SK-N-SH (cell line): Measurements from ENCODE around the gene PFKFB3. TPM values are rescaled to one million over a fixed set of nuclear protein-coding genes. Genes with fewer than 3 reads are reported as not detected.

Source experiments
- CTCF ChIA-PET: fragments of 300-600, 350-600 bp; formaldehyde crosslinking; extraction: SDS; loops from one replicate; lab custom pipeline; 2021; lab: Yijun Ruan, JAX
- POLR2A ChIA-PET: fragments of 350-600 bp; sonication (Branson Sonifier 250); formaldehyde crosslinking; extraction: SDS; loops from one replicate; lab custom pipeline; 2020; ENCODE audit warnings: antibody characterized with exemption, inconsistent platforms; lab: Yijun Ruan, JAX
- DNase-seq: peaks from one replicate; pipeline ENCODE4 v3.0.0; 2012
- H2AFZ ChIP-seq: fragments of 200-600 bp; sonication (generic); 2 replicates; pipeline ENCODE4 v1.8.1; 2016; ENCODE audit warnings: antibody characterized with exemption, mild to moderate bottlenecking, low read depth
- H3F3A ChIP-seq: fragments of 200-600 bp; sonication (generic); replicated peaks from 2 replicates; pipeline ENCODE3; 2016; ENCODE audit warnings: antibody characterized with exemption, mild to moderate bottlenecking; ENCODE audit not compliant: insufficient read depth
- H3K27ac ChIP-seq, 2 experiments: fragments of 200-500 bp in 1 of 2; fragments of 200-600 bp in 1 of 2; sonication (Bioruptor generic) in 1 of 2; sonication (generic), shearing (Covaris generic) in 1 of 2; 2 replicates each; pipeline versions ENCODE4 v1.5.1 to v1.6.1; 2014 to 2016; ENCODE audit warnings: low read depth in 2 of 2, inconsistent platforms in 1 of 2, low read length in 1 of 2, mild to moderate bottlenecking in 1 of 2, mixed read lengths in 1 of 2
- H3K27me3 ChIP-seq: fragments of 200-600 bp; sonication (generic), shearing (Covaris generic); 2 replicates; pipeline ENCODE4 v1.6.1; 2016; ENCODE audit warnings: mixed run types; ENCODE audit not compliant: insufficient read depth
- H3K36me3 ChIP-seq, 2 experiments: fragments of 200-500 bp in 1 of 2; fragments of 200-600 bp in 1 of 2; sonication (Bioruptor generic) in 1 of 2; sonication (generic) in 1 of 2; replicated peaks in 1 of 2; 2 replicates each; pipeline versions ENCODE3 to v1.5.1; 2014 to 2016; ENCODE audit warnings: low read length in 1 of 2, mild to moderate bottlenecking in 1 of 2; ENCODE audit not compliant: insufficient read depth in 2 of 2, control insufficient read depth in 1 of 2
- H3K4me1 ChIP-seq, 2 experiments: fragments of 200-500 bp in 1 of 2; fragments of 200-600 bp in 1 of 2; sonication (Bioruptor generic) in 1 of 2; sonication (generic), shearing (Covaris generic) in 1 of 2; 2 replicates each; pipeline versions ENCODE4 v1.5.1 to v1.6.1; 2014 to 2016; ENCODE audit warnings: low read depth in 1 of 2, low read length in 1 of 2, mixed run types in 1 of 2; ENCODE audit not compliant: insufficient read depth in 2 of 2, control insufficient read depth in 1 of 2
- H3K4me2 ChIP-seq: fragments of 200-600 bp; sonication (generic), shearing (Covaris generic); 2 replicates; pipeline ENCODE4 v1.6.1; 2017; ENCODE audit warnings: mixed run types
- H3K4me3 ChIP-seq, 2 experiments: fragments of 200-500 bp in 1 of 2; fragments of 200-600 bp in 1 of 2; sonication (Bioruptor generic) in 1 of 2; sonication (generic), shearing (Covaris generic) in 1 of 2; 2 replicates each; pipeline versions ENCODE4 v1.5.1 to v1.8.1; 2014 to 2016; ENCODE audit warnings: low read depth in 2 of 2, inconsistent platforms in 1 of 2, low read length in 1 of 2, mild to moderate bottlenecking in 1 of 2, mixed read lengths in 1 of 2, moderate library complexity in 1 of 2
- H3K79me2 ChIP-seq: fragments of 200-600 bp; sonication (generic); 2 replicates; pipeline ENCODE4 v1.8.1; 2017; ENCODE audit warnings: mild to moderate bottlenecking; ENCODE audit not compliant: insufficient read depth
- H3K9ac ChIP-seq: fragments of 200-600 bp; sonication (generic); 2 replicates; pipeline ENCODE4 v1.6.1; 2017; ENCODE audit warnings: mixed run types
- H3K9me2 ChIP-seq: fragments of 200-600 bp; sonication (generic); 2 replicates; pipeline ENCODE4 v1.6.1; 2017; ENCODE audit warnings: mixed run types
- H3K9me3 ChIP-seq: fragments of 200-600 bp; sonication (generic); 2 replicates; pipeline ENCODE4 v1.6.1; 2017; ENCODE audit warnings: mixed run types, mild to moderate bottlenecking, moderate library complexity
- H4K20me1 ChIP-seq: fragments of 200-600 bp; sonication (generic); 2 replicates; pipeline ENCODE4 v1.6.1; 2017; ENCODE audit warnings: mild to moderate bottlenecking, mixed run types; ENCODE audit not compliant: insufficient read depth
- EZH2phosphoT487 ChIP-seq: fragments of 200-600 bp; sonication (generic); IDR thresholded peaks from 2 replicates; pipeline ENCODE4 v1.6.1; 2017; ENCODE audit warnings: low read depth, mixed run types, mild to moderate bottlenecking, antibody characterized with exemption, moderate library complexity, borderline replicate concordance
- FOXJ3 ChIP-seq: sonication (generic); formaldehyde crosslinking; IDR thresholded peaks from 2 replicates; pipeline ENCODE4 v1.5.1; 2020; ENCODE audit warnings: mild to moderate bottlenecking, missing genetic modification reagents
- GABPA ChIP-seq: IDR thresholded peaks from 2 replicates; pipeline ENCODE4 v1.4.0; 2012; ENCODE audit warnings: low read depth, mild to moderate bottlenecking
- GATA2 ChIP-seq: sonication (generic); formaldehyde crosslinking; IDR thresholded peaks from 2 replicates; pipeline ENCODE4 v1.5.0; 2020; ENCODE audit warnings: mild to moderate bottlenecking, missing genetic modification reagents
- MAX ChIP-seq: IDR thresholded peaks from 2 replicates; pipeline ENCODE4 v1.4.0; 2012; ENCODE audit warnings: low read depth
- MXI1 ChIP-seq: IDR thresholded peaks from 2 replicates; pipeline ENCODE4 v1.6.1; 2012; ENCODE audit warnings: mild to moderate bottlenecking, low read depth, low read length, improper control_type of control experiment
- NFIC ChIP-seq: IDR thresholded peaks from 2 replicates; pipeline ENCODE4 v1.4.0; 2012; ENCODE audit warnings: borderline replicate concordance
- NRF1 ChIP-seq: IDR thresholded peaks from 2 replicates; pipeline ENCODE4 v1.6.1; 2012; ENCODE audit warnings: low read depth, mild to moderate bottlenecking, low read length
- POLR2AphosphoS5 ChIP-seq: IDR thresholded peaks from 2 replicates; pipeline ENCODE4 v1.6.1; 2012; ENCODE audit warnings: low read depth, low read length
- RAD21 ChIP-seq: IDR thresholded peaks from 2 replicates; pipeline ENCODE4 v1.6.1; 2012; ENCODE audit warnings: mild to moderate bottlenecking, low read length
- RCOR1 ChIP-seq: fragments of 150-350 bp; IDR thresholded peaks from 2 replicates; pipeline ENCODE4 v1.6.1; 2017; ENCODE audit warnings: antibody characterized with exemption, low read length
- SMC3 ChIP-seq: IDR thresholded peaks from 2 replicates; pipeline ENCODE4 v1.6.1; 2012; ENCODE audit warnings: low read depth, low read length, improper control_type of control experiment
- TAF1 ChIP-seq: IDR thresholded peaks from 2 replicates; pipeline ENCODE4 v1.6.1; 2012; ENCODE audit warnings: low read depth, mild to moderate bottlenecking, low read length, moderate library complexity, borderline replicate concordance
- USF1 ChIP-seq: IDR thresholded peaks from 2 replicates; pipeline ENCODE4 v1.4.0; 2012; ENCODE audit warnings: low read depth, borderline replicate concordance
- USF2 ChIP-seq: fragments of 150-350 bp; IDR thresholded peaks from 2 replicates; pipeline ENCODE4 v1.6.1; 2017; ENCODE audit warnings: antibody characterized with exemption, low read length, low read depth, borderline replicate concordance
- YY1 ChIP-seq: IDR thresholded peaks from 2 replicates; pipeline ENCODE4 v1.4.0; 2012; ENCODE audit warnings: low read depth, mild to moderate bottlenecking
- WGBS: methylation state at CpG from one replicate; pipeline ENCODE4 v1.1.6; 2017; ENCODE audit warnings: low lambda C conversion rate; 5-methylcytosine and 5-hydroxymethylcytosine counted together
- polyA plus RNA-seq, 3 experiments: library from polyadenylated mRNA; depleted of rRNA; stranded (reverse); fragments of >200 nt; gene quantifications; 2 replicates each; pipeline ENCODE4 v1.2.3, GENCODE V29; 2012

PFKFB3 gene
- polyA plus RNA-seq, 1 of the 3 experiments (the other 2 are of a cell fraction): 59.7 TPM

GRCh38 chr10:6207658-6208057 lies 4.9 kb downstream of the PFKFB3 start:
- Histone ChIP-seq H3K4me3 (peak overlapping the region in 1 of 2 experiments; percentile 26; a peak in 1 of 4 replicates), H3F3A (peaks cover 3% of the 10 kb centered on the region), H3K4me1 (peaks cover 14 to 21% of the 10 kb centered on the region in 2 experiments; a peak in 3 of 4 replicates), H3K36me3 (peaks cover 0 to 12% of the 10 kb centered on the region in 2 experiments), H3K27me3 (no peaks in the 10 kb centered on the region), H3K4me2 (peak overlapping the region; percentile 48; the same call in 1 of the 2 replicates), H4K20me1 (peaks cover 72% of the 10 kb centered on the region), H3K9me2 (no peaks in the 10 kb centered on the region), H3K9me3 (no peaks in the 10 kb centered on the region), H3K79me2 (peaks cover 80% of the 10 kb centered on the region), H2AFZ (no peak overlapping the region), H3K9ac (no peak overlapping the region), H3K27ac (no peak overlapping the region)
- TF ChIP-seq GATA2 (CRISPR knock-in tag) (no peak), GABPA (no peak), MAX (no peak), NRF1 (no peak), RCOR1 (no peak), FOXJ3 (CRISPR knock-in tag) (no peak), RAD21 (no peak), NFIC (no peak), USF2 (no peak), POLR2AphosphoS5 (no peak), TAF1 (no peak)
- POLR2A ChIA-PET: no interaction called here
- no peak for DNase-seq
- 84% methylated on average over 4 of the region's 4 CpGs for WGBS
- CTCF ChIA-PET: interaction anchor here (0.8 to 2.1 kb wide), 2 partner anchors 69 to 194 kb away, joined by 3 to 7 read pairs; no protein-coding TSS in a partner anchor

GRCh38 chr10:6208799-6209235 lies 6.1 kb downstream of the PFKFB3 start:
- Histone ChIP-seq H3K27ac (no peak overlapping the region), H3K27me3 (no peaks in the 10 kb centered on the region), H3K4me1 (peaks cover 14 to 21% of the 10 kb centered on the region in 2 experiments; a peak in 3 of 4 replicates), H3K9me3 (no peaks in the 10 kb centered on the region), H3K4me2 (peak overlapping the region; percentile 48; the same call in 1 of the 2 replicates), H3F3A (peaks cover 3% of the 10 kb centered on the region), H4K20me1 (peaks cover 80% of the 10 kb centered on the region), H3K36me3 (peaks cover 4 to 20% of the 10 kb centered on the region in 2 experiments), H3K9ac (no peak overlapping the region), H3K79me2 (peaks cover 84% of the 10 kb centered on the region), H3K9me2 (no peaks in the 10 kb centered on the region), H3K4me3 (no peak overlapping the region), H2AFZ (no peak overlapping the region)
- TF ChIP-seq MXI1: no peak
- TF ChIP-seq USF1: no peak
- no peak for TF ChIP-seq EZH2phosphoT487
- no peak for TF ChIP-seq POLR2AphosphoS5
- no peak for TF ChIP-seq YY1
- TF ChIP-seq GATA2 (CRISPR knock-in tag): no peak
- TF ChIP-seq SMC3: no peak
- TF ChIP-seq TAF1: no peak
- WGBS: 62% methylated on average over 8 of the region's 12 CpGs
- ChIA-PET POLR2A (no interaction called here), CTCF (interaction anchor here (2.1 kb wide), 1 partner anchor 193 kb away, joined by 7 read pairs; no protein-coding TSS in a partner anchor)
- DNase-seq: peak; percentile 50
